Osteoblast (primary cell): ENCODE results near the gene CAMK2B. TPM values are rescaled to one million over a fixed set of nuclear protein-coding genes. Genes with fewer than 3 reads are reported as not detected.

Experiments used
- DNase-seq: peaks from one replicate; pipeline ENCODE4 v3.0.0; 2011; ENCODE audit warnings: low spot score, mixed read lengths; ENCODE audit not compliant: insufficient read length; ENCODE audit errors: missing footprints
- H2AFZ ChIP-seq: 2 replicates; pipeline ENCODE4 v1.6.0; 2011; ENCODE audit warnings: mild to moderate bottlenecking, low read length
- H3K27ac ChIP-seq: 2 replicates; pipeline ENCODE4 v1.5.1; 2011; ENCODE audit warnings: mild to moderate bottlenecking, low read depth, low read length, moderate library complexity
- H3K27me3 ChIP-seq: 2 replicates; pipeline ENCODE4 v1.6.0; 2012; ENCODE audit warnings: mild to moderate bottlenecking, control low read depth, inconsistent platforms, low read length, moderate library complexity; ENCODE audit not compliant: insufficient read depth
- H3K36me3 ChIP-seq: 2 replicates; pipeline ENCODE4 v1.5.1; 2011; ENCODE audit warnings: mild to moderate bottlenecking, low read length, control low read depth, moderate library complexity; ENCODE audit not compliant: insufficient read depth
- H3K4me1 ChIP-seq: 2 replicates; pipeline ENCODE4 v1.5.1; 2011; ENCODE audit warnings: mild to moderate bottlenecking, low read length, control low read depth, moderate library complexity; ENCODE audit not compliant: insufficient read depth
- H3K4me2 ChIP-seq: 2 replicates; pipeline ENCODE4 v1.6.0; 2011; ENCODE audit warnings: mild to moderate bottlenecking, low read length; ENCODE audit not compliant: insufficient read depth
- H3K4me3 ChIP-seq: fragments of 200-600 bp; sonication (generic); 3 replicates; pipeline ENCODE4 v1.5.1; 2012; ENCODE audit warnings: mild to moderate bottlenecking, low read length, inconsistent platforms; ENCODE audit not compliant: insufficient read depth
- H3K79me2 ChIP-seq: 2 replicates; pipeline ENCODE4 v1.6.0; 2012; ENCODE audit warnings: mild to moderate bottlenecking, low read length, control low read depth, inconsistent platforms; ENCODE audit not compliant: insufficient read depth
- H3K9me3 ChIP-seq: 2 replicates; pipeline ENCODE4 v1.5.1; 2011; ENCODE audit warnings: low read depth, low read length, control low read depth
- H4K20me1 ChIP-seq: 2 replicates; pipeline ENCODE4 v1.6.0; 2012; ENCODE audit warnings: mild to moderate bottlenecking, low read length, control low read depth; ENCODE audit not compliant: insufficient read depth
- total RNA-seq: library from RNA; depleted of rRNA; stranded (reverse); fragments of >200 nt; gene quantifications from 2 replicates; pipeline ENCODE4 v1.2.3, GENCODE V29; 2012
- TF ChIP-seq, protein P1 (sequence below): IDR thresholded peaks from 2 replicates; pipeline ENCODE4 v1.5.1; 2011; ENCODE audit warnings: mild to moderate bottlenecking, low read depth, low read length, moderate library complexity; ENCODE audit errors: extremely low read depth

CAMK2B gene
- total RNA-seq, 1 donor: not detected

DNA sequence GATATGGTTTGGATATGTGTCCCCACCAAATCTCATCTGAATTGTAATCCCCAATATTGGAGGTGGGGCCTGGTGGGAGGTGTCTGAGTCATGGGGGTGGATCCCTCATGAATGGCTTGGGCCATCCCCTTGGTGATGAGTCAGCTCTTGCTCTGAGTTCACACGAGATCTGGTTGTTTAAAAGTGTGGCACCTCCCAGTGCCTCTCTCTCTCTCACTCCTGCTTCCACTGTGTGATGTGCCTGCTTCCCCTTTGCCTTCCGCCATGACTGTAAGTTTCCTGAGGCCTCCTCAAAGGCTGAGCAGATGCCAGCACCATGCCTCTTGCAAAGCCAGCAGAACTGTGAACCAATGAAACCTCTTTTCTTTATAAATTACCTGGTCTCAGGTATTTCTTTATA is 131.3 kb downstream of the CAMK2B start:
- Histone ChIP-seq H2AFZ (no peak overlapping the region), H3K27ac (no peak overlapping the region), H3K4me3 (no peak overlapping the region), H3K36me3 (no peaks in the 10 kb centered on the region), H3K27me3 (peaks cover 18% of the 10 kb centered on the region), H3K4me2 (no peak overlapping the region), H3K9me3 (no peaks in the 10 kb centered on the region), H3K4me1 (no peaks in the 10 kb centered on the region), H3K79me2 (no peaks in the 10 kb centered on the region), H4K20me1 (no peaks in the 10 kb centered on the region)
- no peak for DNase-seq
- TF ChIP-seq, protein P1, sequence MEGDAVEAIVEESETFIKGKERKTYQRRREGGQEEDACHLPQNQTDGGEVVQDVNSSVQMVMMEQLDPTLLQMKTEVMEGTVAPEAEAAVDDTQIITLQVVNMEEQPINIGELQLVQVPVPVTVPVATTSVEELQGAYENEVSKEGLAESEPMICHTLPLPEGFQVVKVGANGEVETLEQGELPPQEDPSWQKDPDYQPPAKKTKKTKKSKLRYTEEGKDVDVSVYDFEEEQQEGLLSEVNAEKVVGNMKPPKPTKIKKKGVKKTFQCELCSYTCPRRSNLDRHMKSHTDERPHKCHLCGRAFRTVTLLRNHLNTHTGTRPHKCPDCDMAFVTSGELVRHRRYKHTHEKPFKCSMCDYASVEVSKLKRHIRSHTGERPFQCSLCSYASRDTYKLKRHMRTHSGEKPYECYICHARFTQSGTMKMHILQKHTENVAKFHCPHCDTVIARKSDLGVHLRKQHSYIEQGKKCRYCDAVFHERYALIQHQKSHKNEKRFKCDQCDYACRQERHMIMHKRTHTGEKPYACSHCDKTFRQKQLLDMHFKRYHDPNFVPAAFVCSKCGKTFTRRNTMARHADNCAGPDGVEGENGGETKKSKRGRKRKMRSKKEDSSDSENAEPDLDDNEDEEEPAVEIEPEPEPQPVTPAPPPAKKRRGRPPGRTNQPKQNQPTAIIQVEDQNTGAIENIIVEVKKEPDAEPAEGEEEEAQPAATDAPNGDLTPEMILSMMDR: no peak

DNA sequence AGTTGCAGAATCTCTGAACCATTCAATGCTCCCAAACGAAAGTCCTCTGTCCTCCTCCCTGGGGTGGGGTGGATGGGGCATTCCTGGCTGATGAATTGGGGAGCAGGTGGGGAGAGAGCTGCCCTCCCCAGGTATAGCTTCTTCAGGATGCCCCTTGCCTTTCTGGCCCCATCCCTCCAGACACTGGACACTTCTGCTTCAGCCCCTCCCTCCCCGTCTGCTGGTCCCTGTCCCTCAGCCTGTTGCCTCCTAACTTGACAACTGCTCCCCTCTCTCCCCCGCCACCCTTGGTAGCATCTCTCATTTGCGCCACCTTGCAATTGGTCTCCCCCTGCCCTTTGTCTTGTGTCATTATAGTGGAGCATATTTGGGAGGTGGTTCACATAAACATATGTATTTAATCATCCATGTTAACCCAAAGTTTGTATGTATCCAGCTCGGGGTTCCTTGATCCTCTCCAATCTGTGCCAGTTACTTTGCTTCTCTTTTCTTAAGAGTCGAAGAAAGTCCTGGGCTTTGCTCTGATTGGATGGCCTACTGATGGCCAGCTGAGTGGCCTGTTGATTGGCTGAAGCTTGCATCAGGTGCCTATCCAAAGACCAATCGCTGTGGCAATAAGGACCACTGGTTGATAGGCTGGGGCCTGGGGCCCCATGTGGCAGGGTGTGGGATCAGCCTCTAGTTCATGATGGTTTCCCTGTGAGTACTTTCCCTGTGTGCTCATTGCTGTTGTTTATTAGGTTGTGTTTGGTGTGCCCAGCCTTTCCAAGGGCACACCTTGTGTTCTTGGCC is 132.2 kb downstream of the CAMK2B start:
- no peaks in the 10 kb centered on the region for H3K36me3 ChIP-seq
- no peak overlapping the region for H3K27ac ChIP-seq
- DNase-seq: no peak
- no peaks in the 10 kb centered on the region for H3K79me2 ChIP-seq
- no peak overlapping the region for H3K4me3 ChIP-seq
- no peak overlapping the region for H2AFZ ChIP-seq
- H3K4me1 ChIP-seq: no peaks in the 10 kb centered on the region
- TF ChIP-seq, protein P1: no peak
- H3K4me2 ChIP-seq: no peak overlapping the region
- no peaks in the 10 kb centered on the region for H4K20me1 ChIP-seq
- H3K27me3 ChIP-seq: peaks cover 19% of the 10 kb centered on the region
- H3K9me3 ChIP-seq: no peaks in the 10 kb centered on the region

DNA sequence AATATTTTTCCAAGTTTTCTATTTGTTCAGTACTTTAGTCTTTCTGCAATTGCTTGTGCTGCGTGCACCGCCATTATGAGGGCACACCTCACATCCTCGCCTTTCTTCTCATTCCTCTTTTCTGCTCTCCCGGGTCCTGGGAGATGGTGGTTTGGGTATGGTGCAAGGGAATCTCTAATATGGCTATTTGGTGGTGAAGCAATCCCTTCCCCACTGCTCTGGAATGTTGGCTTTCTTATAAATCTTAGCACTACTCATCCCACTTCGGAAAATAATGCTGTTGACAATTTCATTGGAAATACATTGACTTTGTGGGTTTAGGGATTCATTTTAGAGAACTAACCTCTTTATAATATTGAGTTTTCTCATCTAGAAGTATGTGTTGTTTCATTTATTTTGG is 134.2 kb downstream of the CAMK2B start:
- Histone ChIP-seq H3K79me2 (no peaks in the 10 kb centered on the region), H2AFZ (no peak overlapping the region), H3K36me3 (no peaks in the 10 kb centered on the region), H3K4me2 (no peak overlapping the region), H3K4me1 (no peaks in the 10 kb centered on the region), H3K27ac (no peak overlapping the region), H3K9me3 (no peaks in the 10 kb centered on the region), H4K20me1 (no peaks in the 10 kb centered on the region), H3K4me3 (no peak overlapping the region), H3K27me3 (peaks cover 14% of the 10 kb centered on the region)
- no peak for DNase-seq
- TF ChIP-seq, protein P1: no peak

DNA sequence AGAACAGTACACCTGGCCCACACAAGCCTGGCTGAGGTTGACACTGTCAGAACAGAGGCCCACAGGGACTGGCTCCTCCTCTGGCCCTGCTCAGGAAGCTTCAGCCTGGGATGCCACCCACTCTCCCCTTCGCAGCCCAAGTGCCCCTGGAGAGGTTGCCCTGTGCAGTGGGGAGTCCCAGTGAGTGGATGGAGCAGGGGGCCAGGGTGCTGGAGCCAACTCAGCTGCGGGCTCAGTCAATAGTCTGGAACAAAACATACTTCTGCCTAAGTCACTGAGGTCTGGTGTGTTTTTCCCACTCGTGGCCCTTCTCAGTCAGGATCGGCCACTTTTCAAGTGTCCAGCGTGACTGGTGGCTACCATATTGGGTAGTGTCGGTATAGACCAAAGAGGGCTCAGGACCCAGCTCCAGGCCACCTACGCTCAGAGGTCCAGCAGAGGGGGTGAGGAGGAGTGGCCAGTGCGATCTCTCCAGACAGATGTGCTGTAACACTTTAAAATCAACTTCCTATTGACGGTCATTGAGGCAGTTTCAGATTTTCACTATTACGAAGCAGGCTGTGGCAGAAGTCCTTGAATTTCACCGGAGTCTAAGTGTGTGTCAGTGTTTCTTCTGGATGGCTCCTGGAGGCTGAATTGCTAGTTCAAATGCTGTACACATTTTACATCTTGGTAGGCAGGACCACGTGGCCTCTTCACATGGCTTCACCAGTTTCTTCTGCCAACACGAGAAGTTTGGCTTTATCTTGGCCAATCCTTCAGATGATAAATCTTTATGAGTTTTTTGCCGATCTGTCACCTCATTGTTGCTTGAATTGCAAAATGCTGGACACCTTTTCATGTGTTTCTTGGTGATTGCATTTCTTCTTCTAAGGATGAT is 135.2 kb downstream of the CAMK2B start:
- Histone ChIP-seq H3K27me3 (peaks cover 14% of the 10 kb centered on the region), H2AFZ (no peak overlapping the region), H3K36me3 (no peaks in the 10 kb centered on the region), H4K20me1 (no peaks in the 10 kb centered on the region), H3K4me2 (no peak overlapping the region), H3K9me3 (no peaks in the 10 kb centered on the region), H3K27ac (no peak overlapping the region), H3K79me2 (no peaks in the 10 kb centered on the region), H3K4me3 (no peak overlapping the region), H3K4me1 (peaks cover 1% of the 10 kb centered on the region)
- DNase-seq: no peak
- TF ChIP-seq, protein P1: no peak
